Trophoblast cell (in vitro differentiated cells and primary cell): ENCODE measurements around the gene NIT1.

Experiments
- DNase-seq, 2 donors: peaks; one replicate each; pipeline ENCODE4 v3.0.0-alpha.2; 2016
- H2AFZ ChIP-seq: 2 replicates; pipeline ENCODE4 v1.6.1; 2013; ENCODE audit warnings: low read length, moderate library complexity, mild to moderate bottlenecking; ENCODE audit not compliant: insufficient read depth, poor library complexity
- H2AK5ac ChIP-seq: 2 replicates; pipeline ENCODE4 v1.6.1; 2013; ENCODE audit warnings: mild to moderate bottlenecking, low read length
- H2BK120ac ChIP-seq: 2 replicates; pipeline ENCODE4 v1.6.1; 2013; ENCODE audit warnings: low read length, mild to moderate bottlenecking, moderate library complexity; ENCODE audit not compliant: insufficient read depth, poor library complexity
- H2BK12ac ChIP-seq: 2 replicates; pipeline ENCODE4 v1.6.1; 2013; ENCODE audit warnings: mild to moderate bottlenecking, low read length, moderate library complexity
- H2BK5ac ChIP-seq: 2 replicates; pipeline ENCODE4 v1.6.1; 2013; ENCODE audit warnings: low read length, low read depth, moderate library complexity, mild to moderate bottlenecking; ENCODE audit not compliant: poor library complexity
- H3K14ac ChIP-seq: 2 replicates; pipeline ENCODE4 v1.6.1; 2013; ENCODE audit warnings: mild to moderate bottlenecking, low read length
- H3K18ac ChIP-seq: 2 replicates; pipeline ENCODE4 v1.6.1; 2013; ENCODE audit warnings: mild to moderate bottlenecking, low read length
- H3K23ac ChIP-seq: 2 replicates; pipeline ENCODE4 v1.6.1; 2013; ENCODE audit warnings: low read length
- H3K27ac ChIP-seq: 2 replicates; pipeline ENCODE4 v1.5.1; 2013; ENCODE audit warnings: low read depth, mild to moderate bottlenecking, inconsistent platforms, low read length, moderate library complexity
- H3K27me3 ChIP-seq: 2 replicates; pipeline ENCODE4 v1.6.1; 2013; ENCODE audit warnings: inconsistent platforms, mild to moderate bottlenecking, low read length, moderate library complexity; ENCODE audit not compliant: insufficient read depth
- H3K36me3 ChIP-seq, 2 experiments: 1 replicate in 1 of 2; 2 replicates in 1 of 2; pipeline ENCODE4 v1.6.1; 2013; ENCODE audit warnings: low read length in 2 of 2, mild to moderate bottlenecking in 2 of 2, moderate library complexity in 1 of 2; ENCODE audit not compliant: insufficient read depth in 2 of 2, control insufficient read depth in 1 of 2
- H3K4ac ChIP-seq: 2 replicates; pipeline ENCODE4 v1.6.1; 2013; ENCODE audit warnings: low read depth, mild to moderate bottlenecking, low read length, moderate library complexity
- H3K4me1 ChIP-seq, 2 experiments: 1 replicate in 1 of 2; 2 replicates in 1 of 2; pipeline ENCODE4 v1.6.1; 2013; ENCODE audit warnings: low read length in 2 of 2, mild to moderate bottlenecking in 2 of 2, moderate library complexity in 1 of 2; ENCODE audit not compliant: insufficient read depth in 2 of 2, control insufficient read depth in 1 of 2
- H3K4me2 ChIP-seq: 2 replicates; pipeline ENCODE4 v1.6.1; 2013; ENCODE audit warnings: inconsistent platforms, mild to moderate bottlenecking, low read length, moderate library complexity
- H3K4me3 ChIP-seq: 2 replicates; pipeline ENCODE4 v1.5.1; 2013; ENCODE audit warnings: mild to moderate bottlenecking, low read depth, low read length, inconsistent platforms
- H3K79me1 ChIP-seq: one replicate; pipeline ENCODE4 v1.6.1; 2013; ENCODE audit warnings: low read length
- H3K79me2 ChIP-seq: 2 replicates; pipeline ENCODE4 v1.6.1; 2013; ENCODE audit warnings: low read length, mild to moderate bottlenecking; ENCODE audit not compliant: control insufficient read depth, insufficient read depth, poor library complexity
- H3K9ac ChIP-seq: 2 replicates; pipeline ENCODE4 v1.6.1; 2013; ENCODE audit warnings: mild to moderate bottlenecking, low read length
- H3K9me3 ChIP-seq: 2 replicates; pipeline ENCODE4 v1.6.1; 2013; ENCODE audit warnings: low read depth, mild to moderate bottlenecking, control low read depth, inconsistent platforms, low read length; ENCODE audit not compliant: insufficient read depth
- H4K12ac ChIP-seq: 2 replicates; pipeline ENCODE4 v1.6.1; 2013; ENCODE audit warnings: low read depth, mild to moderate bottlenecking, low read length, moderate library complexity
- H4K8ac ChIP-seq: 2 replicates; pipeline ENCODE4 v1.6.1; 2013; ENCODE audit warnings: low read depth, mild to moderate bottlenecking, low read length, moderate library complexity
- H4K91ac ChIP-seq: one replicate; pipeline ENCODE4 v1.6.1; 2013; ENCODE audit warnings: low read depth, mild to moderate bottlenecking, low read length, moderate library complexity
- WGBS: extraction: QIAGEN DNeasy Blood & Tissue Kit; methylation state at CpG from one replicate; pipeline ENCODE4 v1.1.7; 2013; ENCODE audit warnings: missing lambda C conversion rate; ENCODE audit not compliant: insufficient read length, insufficient coverage; ENCODE audit errors: extremely low coverage; 5-methylcytosine and 5-hydroxymethylcytosine counted together

NIT1 gene

DNA sequence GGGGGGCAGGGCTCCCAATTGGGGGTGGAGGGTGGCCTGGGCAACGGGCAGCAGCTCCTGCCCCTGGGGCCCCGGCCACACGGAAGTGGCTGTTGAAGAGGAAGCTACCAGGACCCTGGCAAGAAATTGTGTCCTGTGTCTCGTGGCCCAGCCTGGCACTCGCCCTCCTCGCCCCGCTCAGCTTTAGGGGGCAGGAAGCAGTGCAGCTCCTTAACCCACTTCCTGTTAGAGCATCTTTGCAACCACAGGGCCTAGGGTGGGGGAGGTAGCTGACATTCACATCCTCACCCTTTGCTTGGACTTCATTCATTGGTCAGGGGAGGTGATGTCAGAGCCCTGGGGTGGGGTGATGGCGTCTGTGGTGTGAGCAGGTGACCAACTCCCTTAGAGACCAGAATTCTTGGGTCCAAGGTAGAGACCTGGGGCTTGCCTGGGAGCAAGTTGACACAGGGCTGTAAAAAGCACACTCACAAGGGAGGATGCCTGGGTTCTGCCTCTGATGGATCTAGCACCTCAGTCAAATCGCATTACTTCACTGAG lies 48.1 kb upstream of the NIT1 start, which contains the start of gene ARHGAP30:
Gene ARHGAP30, minus strand, starts transcription at position 161 of the 540 bp plus-strand sequence. CDS start 267 bp downstream, outside the sequence.
- Histone ChIP-seq H3K18ac (no peak within 1 kb of the TSS), H3K4ac (no peak within 1 kb of the TSS), H3K9ac (no peak within 1 kb of the TSS), H2BK12ac (no peak within 1 kb of the TSS), H2AK5ac (peak within 1 kb of the TSS; percentile 28), H3K9me3 (no peaks in the 10 kb centered on the region), H3K4me1 (peaks cover 11 to 21% of the 10 kb centered on the region in 2 experiments), H3K4me2 (no peak within 1 kb of the TSS), H3K27me3 (no peaks in the 10 kb centered on the region), H3K14ac (no peak within 1 kb of the TSS), H3K36me3 (peaks cover 14 to 18% of the 10 kb centered on the region in 2 experiments), H3K27ac (no peak within 1 kb of the TSS), H2AFZ (no peak within 1 kb of the TSS), H3K79me1 (peaks cover 11% of the 10 kb centered on the region), H2BK120ac (no peak within 1 kb of the TSS), H3K4me3 (no peak within 1 kb of the TSS), H3K23ac (no peak within 1 kb of the TSS), H2BK5ac (no peak within 1 kb of the TSS), H4K91ac (no peak within 1 kb of the TSS), H4K12ac (no peak within 1 kb of the TSS), H4K8ac (no peak within 1 kb of the TSS), H3K79me2 (no peaks in the 10 kb centered on the region)
- WGBS: no CpG with 5 or more reads among the region's 9 CpGs
- DNase-seq: no peak

- H3K18ac ChIP-seq: no peak overlapping the region
- H3K9ac ChIP-seq: no peak overlapping the region
- H3K79me2 ChIP-seq: no peaks in the 10 kb centered on the region
- DNase-seq: no peak
- H3K4me3 ChIP-seq: no peak overlapping the region
- no peak overlapping the region for H3K4ac ChIP-seq
- H2AK5ac ChIP-seq: no peak overlapping the region
- H3K27me3 ChIP-seq: no peaks in the 10 kb centered on the region
- H2BK5ac ChIP-seq: peak overlapping the region; percentile 43
- H4K91ac ChIP-seq: peak overlapping the region; percentile 68
- peaks cover 16 to 20% of the 10 kb centered on the region in 2 experiments for H3K36me3 ChIP-seq
- H3K9me3 ChIP-seq: no peaks in the 10 kb centered on the region
- no peak overlapping the region for H3K23ac ChIP-seq
- H4K12ac ChIP-seq: no peak overlapping the region
- peaks cover 12 to 24% of the 10 kb centered on the region in 2 experiments for H3K4me1 ChIP-seq
- H3K4me2 ChIP-seq: no peak overlapping the region
- H3K14ac ChIP-seq: no peak overlapping the region
- H2BK120ac ChIP-seq: no peak overlapping the region
- peak overlapping the region; percentile 9 for H3K27ac ChIP-seq
- H2BK12ac ChIP-seq: no peak overlapping the region
- H3K79me1 ChIP-seq: peaks cover 12% of the 10 kb centered on the region
- H2AFZ ChIP-seq: no peak overlapping the region
- no peak overlapping the region for H4K8ac ChIP-seq
- no CpG with 5 or more reads among the region's 4 CpGs for WGBS
These were observed 47.1 kb upstream of the NIT1 start for GRCh38 chr1:161070761-161071160.

GRCh38 chr1:161071886-161072371 lies 46.0 kb upstream of the NIT1 start:
- Histone ChIP-seq H3K79me2 (no peaks in the 10 kb centered on the region), H3K23ac (no peak overlapping the region), H2BK5ac (peak overlapping the region; percentile 0), H3K4me2 (no peak overlapping the region), H3K4ac (peak overlapping the region; percentile 16), H2AK5ac (peak overlapping the region; percentile 75), H3K36me3 (peaks cover 18 to 20% of the 10 kb centered on the region in 2 experiments), H3K9ac (no peak overlapping the region), H3K27ac (no peak overlapping the region), H3K4me1 (peaks cover 12 to 24% of the 10 kb centered on the region in 2 experiments), H4K91ac (peak overlapping the region; percentile 52), H2AFZ (peak overlapping the region; percentile 27), H4K12ac (no peak overlapping the region), H3K14ac (peak overlapping the region; percentile 6), H2BK12ac (peak overlapping the region; percentile 80), H3K4me3 (no peak overlapping the region), H3K9me3 (no peaks in the 10 kb centered on the region), H3K18ac (no peak overlapping the region), H3K27me3 (no peaks in the 10 kb centered on the region), H4K8ac (peak overlapping the region; percentile 48), H2BK120ac (peak overlapping the region; percentile 1), H3K79me1 (peaks cover 12% of the 10 kb centered on the region)
- DNase-seq: peak; percentile 93 to 94
- no CpG with 5 or more reads among the region's 9 CpGs for WGBS

DNA sequence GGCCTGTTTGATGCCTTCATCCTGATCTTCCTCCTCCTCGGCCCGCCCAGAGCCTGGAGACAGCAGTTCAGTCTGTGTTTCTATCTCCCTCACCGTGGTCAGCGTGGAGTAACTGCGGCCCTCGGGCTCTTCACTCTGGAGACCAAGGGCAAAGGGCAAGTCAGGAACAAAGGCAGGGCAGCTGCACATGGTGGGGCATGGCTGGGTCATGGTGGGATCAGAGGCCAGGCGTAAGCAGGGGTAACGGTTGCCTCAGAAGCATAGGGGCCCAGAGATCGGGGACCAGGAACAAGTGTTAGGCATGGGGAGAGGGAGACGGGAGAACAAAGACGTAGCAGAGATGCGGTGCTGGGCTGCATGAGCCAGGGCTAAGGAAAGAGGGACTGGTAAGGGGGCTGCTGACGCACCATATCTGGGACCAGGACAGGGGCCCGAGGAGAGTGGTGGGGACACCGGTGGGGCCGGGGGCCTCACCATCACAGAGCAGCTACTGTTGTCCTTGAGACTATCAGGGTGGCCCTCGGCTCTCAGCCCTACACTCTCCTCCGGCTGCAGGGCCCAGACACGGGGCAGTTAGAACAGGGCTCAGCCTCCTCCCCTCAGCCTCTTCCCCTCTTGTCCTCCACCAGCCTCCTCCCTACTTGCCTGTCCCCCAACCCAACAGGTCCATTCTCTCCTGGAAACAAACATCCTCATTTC lies 45.0 kb upstream of the NIT1 start:
- Histone ChIP-seq H4K8ac (peak overlapping the region; percentile 25), H4K91ac (peak overlapping the region; percentile 52), H3K4me1 (peaks cover 12 to 24% of the 10 kb centered on the region in 2 experiments), H2AFZ (no peak overlapping the region), H2AK5ac (peak overlapping the region; percentile 45), H4K12ac (peak overlapping the region; percentile 1), H3K14ac (peak overlapping the region; percentile 27), H3K36me3 (peaks cover 23 to 25% of the 10 kb centered on the region in 2 experiments), H3K79me1 (peaks cover 12% of the 10 kb centered on the region), H3K4me3 (no peak overlapping the region), H3K9me3 (peaks cover 2% of the 10 kb centered on the region), H3K18ac (peak overlapping the region; percentile 22), H2BK5ac (no peak overlapping the region), H3K9ac (no peak overlapping the region), H3K27me3 (no peaks in the 10 kb centered on the region), H3K23ac (no peak overlapping the region), H3K4me2 (no peak overlapping the region), H2BK12ac (peak overlapping the region; percentile 50), H3K4ac (no peak overlapping the region), H3K79me2 (no peaks in the 10 kb centered on the region), H2BK120ac (peak overlapping the region; percentile 39), H3K27ac (no peak overlapping the region)
- no CpG with 5 or more reads among the region's 19 CpGs for WGBS
- no peak for DNase-seq
